Gastrocnemius medialis (tissue), 4 donors: ENCODE data around the gene STK17B.

Source experiments
- POLR2A ChIP-seq, 2 donors: fragments of 450-650 bp; IDR thresholded peaks; one replicate each; pipeline ENCODE4 v1.6.1; 2017; ENCODE audit warnings: antibody characterized with exemption in 2 of 2, mild to moderate bottlenecking in 2 of 2, moderate library complexity in 2 of 2
- TF ChIP-seq, protein P1 (sequence below), 5 experiments: fragments of 450-650 bp in 3 of 5; fragments of 200-600 bp in 2 of 5; sonication (generic) in 2 of 5; IDR thresholded peaks in 4 of 5; conservative IDR thresholded peaks in 1 of 5; 1 replicate in 4 of 5; 2 replicates in 1 of 5; pipeline ENCODE4 v1.5.1; 2016 to 2019; ENCODE audit warnings: antibody characterized with exemption in 5 of 5, mild to moderate bottlenecking in 3 of 5, moderate library complexity in 3 of 5

GRCh38 chr2:196165016-196165415, 6.4 kb downstream of the STK17B start:
- no peak for TF ChIP-seq POLR2A (IDR thresholded peaks at IDR 0.05)
- TF ChIP-seq, protein P1, sequence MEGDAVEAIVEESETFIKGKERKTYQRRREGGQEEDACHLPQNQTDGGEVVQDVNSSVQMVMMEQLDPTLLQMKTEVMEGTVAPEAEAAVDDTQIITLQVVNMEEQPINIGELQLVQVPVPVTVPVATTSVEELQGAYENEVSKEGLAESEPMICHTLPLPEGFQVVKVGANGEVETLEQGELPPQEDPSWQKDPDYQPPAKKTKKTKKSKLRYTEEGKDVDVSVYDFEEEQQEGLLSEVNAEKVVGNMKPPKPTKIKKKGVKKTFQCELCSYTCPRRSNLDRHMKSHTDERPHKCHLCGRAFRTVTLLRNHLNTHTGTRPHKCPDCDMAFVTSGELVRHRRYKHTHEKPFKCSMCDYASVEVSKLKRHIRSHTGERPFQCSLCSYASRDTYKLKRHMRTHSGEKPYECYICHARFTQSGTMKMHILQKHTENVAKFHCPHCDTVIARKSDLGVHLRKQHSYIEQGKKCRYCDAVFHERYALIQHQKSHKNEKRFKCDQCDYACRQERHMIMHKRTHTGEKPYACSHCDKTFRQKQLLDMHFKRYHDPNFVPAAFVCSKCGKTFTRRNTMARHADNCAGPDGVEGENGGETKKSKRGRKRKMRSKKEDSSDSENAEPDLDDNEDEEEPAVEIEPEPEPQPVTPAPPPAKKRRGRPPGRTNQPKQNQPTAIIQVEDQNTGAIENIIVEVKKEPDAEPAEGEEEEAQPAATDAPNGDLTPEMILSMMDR (IDR thresholded peaks at IDR 0.05 in 4 of 5, conservative IDR thresholded peaks at IDR 0.05 in 1 of 5), result no peak
